ENCODE data around the gene CHCHD10.
A peak's percentile ranks its signal among the peaks of the same experiment; 100 is the strongest.

CHCHD10 gene

GRCh38 chr22:23786752-23787599 is 19.2 kb upstream of the CHCHD10 start, which contains the start of gene SMARCB1:
TSS of gene SMARCB1 (plus strand) at chr22:23786966. CDS start at chr22:23787170, 204 bp downstream.
- peak; percentile 47 for DNase-seq

DNA sequence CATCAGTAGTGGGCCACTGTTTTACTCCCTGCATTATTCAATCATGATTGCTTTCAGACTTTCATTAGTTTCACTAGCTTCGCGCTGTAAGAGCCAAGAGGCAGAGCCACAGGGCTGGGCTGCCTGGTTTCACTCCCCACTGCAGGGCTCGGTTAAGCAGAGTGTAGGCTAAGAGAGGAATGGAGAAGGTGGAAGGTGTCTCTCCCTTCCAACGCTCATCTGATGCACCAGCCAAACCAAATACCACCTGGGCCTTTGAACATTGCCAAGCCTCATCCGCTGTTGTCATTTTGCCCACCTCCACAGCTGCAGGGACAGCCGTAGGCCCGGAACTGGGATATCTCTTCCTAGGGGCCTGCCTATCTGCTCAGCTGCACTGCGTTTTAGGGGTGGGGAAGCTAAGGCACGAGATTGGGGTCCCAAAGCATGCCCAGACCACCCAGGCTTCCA is 18.5 kb upstream of the CHCHD10 start:
- DNase-seq: no peak

GRCh38 chr22:23784215-23784732 is 16.5 kb upstream of the CHCHD10 start:
- DNase-seq: no peak

GRCh38 chr22:23783265-23784150 is 15.7 kb upstream of the CHCHD10 start:
- DNase-seq: no peak

GRCh38 chr22:23782703-23783102 is 14.9 kb upstream of the CHCHD10 start:
- no peak for DNase-seq

GRCh38 chr22:23782252-23782651 is 14.5 kb upstream of the CHCHD10 start:
- no peak for DNase-seq

- DNase-seq: no peak
These were observed 13.9 kb upstream of the CHCHD10 start for GRCh38 chr22:23781511-23782183.

GRCh38 chr22:23781065-23781464 is 13.3 kb upstream of the CHCHD10 start:
- no peak for DNase-seq

GRCh38 chr22:23780146-23780748 is 12.5 kb upstream of the CHCHD10 start:
- DNase-seq: no peak

GRCh38 chr22:23779731-23780130 is 12.0 kb upstream of the CHCHD10 start:
- no peak for DNase-seq

- DNase-seq: no peak
These were observed 11.3 kb upstream of the CHCHD10 start for GRCh38 chr22:23779083-23779482.

- no peak for DNase-seq
These were observed 10.8 kb upstream of the CHCHD10 start for GRCh38 chr22:23778577-23778900.

DNA sequence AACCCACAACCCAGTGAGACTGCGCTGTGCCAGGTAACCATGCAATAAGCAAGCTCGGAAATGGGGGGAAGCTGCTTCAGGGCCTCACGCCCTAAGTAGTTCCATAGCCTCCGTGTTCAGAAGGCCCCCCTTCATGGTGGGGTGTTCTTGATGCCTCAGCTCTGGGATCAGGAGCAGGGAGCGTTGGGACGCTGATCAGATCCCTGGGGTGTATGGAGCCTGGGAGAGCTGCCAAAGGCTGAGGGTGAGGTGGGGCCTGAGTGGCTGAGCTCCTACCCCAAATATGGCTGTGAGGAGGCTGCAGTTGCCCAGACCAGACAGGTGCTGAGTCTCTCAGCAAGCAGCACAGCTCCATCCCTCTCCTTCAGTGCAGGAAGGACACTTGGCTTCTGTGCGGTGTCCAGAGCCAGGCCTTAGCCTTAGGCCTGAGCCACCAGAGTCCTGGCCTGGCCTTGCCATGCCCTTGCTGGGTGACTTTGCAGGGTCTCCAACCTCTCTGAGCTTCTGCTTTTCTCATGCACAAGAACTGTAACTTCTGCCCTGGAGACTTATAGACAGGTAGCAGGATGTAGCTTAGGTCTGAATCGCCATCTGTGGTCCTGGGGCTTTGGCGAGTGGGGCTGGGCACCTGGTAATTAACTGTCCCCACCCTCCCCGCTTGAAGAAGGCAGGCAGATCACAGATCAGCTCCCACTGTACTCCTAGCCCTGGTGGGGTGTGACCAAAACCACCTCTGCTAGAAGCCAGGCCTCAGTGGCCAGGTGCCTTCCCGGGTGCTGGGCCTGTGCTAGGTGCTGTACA is 10.2 kb upstream of the CHCHD10 start:
- DNase-seq: no peak

DNA sequence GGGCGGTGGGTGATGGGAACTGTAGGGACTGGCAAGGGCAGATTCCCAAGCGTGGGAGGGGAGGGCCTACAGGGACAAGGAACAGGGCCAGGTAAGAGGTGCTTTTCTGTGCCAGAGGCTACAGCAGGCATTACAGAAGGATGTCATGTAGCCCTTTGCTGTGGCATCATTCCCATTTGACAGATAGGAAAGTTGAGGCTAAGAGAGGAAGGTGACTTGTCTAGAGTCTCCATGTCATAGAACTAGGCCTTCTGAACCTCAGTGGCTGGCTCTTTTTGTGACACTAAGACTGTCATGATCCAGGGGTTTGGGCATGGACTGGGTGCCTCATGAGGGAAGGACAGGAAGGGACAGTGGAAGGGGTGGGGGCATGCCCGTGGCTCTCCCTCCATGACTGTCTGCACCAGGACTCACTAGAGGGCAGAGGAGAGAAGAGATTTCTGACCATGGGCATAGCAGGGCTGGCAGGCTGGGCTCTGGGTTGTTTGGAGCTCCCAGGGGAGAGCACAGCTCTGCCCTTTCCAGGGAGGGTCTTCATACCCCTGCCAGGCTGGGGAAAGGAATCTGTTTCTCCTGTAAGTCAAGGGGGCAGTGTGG is 8.1 kb upstream of the CHCHD10 start:
- DNase-seq: no peak

- DNase-seq: no peak
These were observed 7.2 kb upstream of the CHCHD10 start for GRCh38 chr22:23774922-23775436.

GRCh38 chr22:23774114-23774921 is 6.5 kb upstream of the CHCHD10 start:
- no peak for DNase-seq

GRCh38 chr22:23773483-23774113 is 5.8 kb upstream of the CHCHD10 start:
- DNase-seq: no peak

DNA sequence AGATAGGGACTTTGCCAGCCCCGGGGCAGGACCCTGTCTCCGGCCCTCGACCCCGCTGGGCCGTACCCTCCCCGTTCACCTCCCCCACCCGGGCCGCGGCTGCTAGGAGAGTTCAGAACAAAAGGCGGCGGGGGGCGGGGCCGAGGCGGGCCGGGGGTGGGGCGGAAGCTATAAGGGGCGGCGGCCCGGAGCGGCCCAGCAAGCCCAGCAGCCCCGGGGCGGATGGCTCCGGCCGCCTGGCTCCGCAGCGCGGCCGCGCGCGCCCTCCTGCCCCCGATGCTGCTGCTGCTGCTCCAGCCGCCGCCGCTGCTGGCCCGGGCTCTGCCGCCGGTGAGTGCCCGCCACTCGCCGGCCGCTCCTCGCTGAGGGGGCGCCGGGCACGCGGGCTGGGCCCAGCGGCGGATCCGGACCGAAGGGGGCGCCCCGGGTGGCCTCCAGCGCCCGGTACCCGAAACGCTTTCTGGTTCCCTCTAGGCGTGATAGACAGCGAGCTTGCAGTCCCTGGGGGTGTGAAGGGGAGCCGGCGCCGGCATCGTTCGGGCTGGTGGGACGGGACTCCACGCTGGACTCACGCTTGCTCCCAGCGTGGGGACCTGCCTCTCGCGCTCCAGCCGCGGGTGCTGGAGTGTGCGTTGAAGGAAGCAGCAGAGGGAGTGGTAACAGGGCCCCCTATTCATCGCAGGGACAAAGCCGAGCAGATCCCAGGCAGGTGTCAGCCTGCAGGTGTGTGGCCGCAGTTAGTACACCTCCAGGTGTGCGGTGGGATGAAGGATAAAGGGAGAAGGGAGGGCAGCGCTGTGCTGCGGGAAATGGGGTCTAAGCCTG is 5.1 kb upstream of the CHCHD10 start, which contains the start of gene MMP11:
TSS of gene MMP11 (plus strand) at position 201 of the 825 bp plus-strand sequence. CDS start at position 223, 22 bp downstream.
- no peak for DNase-seq

DNA sequence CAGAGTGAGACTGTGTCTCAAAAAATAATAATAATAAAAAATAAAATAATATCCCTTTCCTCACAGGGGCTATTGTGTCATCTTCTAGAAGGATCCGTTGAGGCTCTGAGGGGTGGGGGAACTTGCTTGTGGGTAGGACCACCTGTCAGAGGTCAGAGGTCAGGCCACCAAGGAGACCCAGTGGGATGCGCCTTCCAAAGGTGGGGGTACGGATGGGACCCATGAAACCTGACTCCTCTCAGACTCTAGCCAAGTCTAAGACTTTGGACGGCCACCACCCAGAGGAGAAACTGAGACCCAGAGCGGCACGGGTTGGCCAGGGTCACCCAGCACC is 4.5 kb upstream of the CHCHD10 start:
- DNase-seq: no peak
